ENCODE measurements around the gene PNMT.

The PNMT gene, protein sequence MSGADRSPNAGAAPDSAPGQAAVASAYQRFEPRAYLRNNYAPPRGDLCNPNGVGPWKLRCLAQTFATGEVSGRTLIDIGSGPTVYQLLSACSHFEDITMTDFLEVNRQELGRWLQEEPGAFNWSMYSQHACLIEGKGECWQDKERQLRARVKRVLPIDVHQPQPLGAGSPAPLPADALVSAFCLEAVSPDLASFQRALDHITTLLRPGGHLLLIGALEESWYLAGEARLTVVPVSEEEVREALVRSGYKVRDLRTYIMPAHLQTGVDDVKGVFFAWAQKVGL

DNA sequence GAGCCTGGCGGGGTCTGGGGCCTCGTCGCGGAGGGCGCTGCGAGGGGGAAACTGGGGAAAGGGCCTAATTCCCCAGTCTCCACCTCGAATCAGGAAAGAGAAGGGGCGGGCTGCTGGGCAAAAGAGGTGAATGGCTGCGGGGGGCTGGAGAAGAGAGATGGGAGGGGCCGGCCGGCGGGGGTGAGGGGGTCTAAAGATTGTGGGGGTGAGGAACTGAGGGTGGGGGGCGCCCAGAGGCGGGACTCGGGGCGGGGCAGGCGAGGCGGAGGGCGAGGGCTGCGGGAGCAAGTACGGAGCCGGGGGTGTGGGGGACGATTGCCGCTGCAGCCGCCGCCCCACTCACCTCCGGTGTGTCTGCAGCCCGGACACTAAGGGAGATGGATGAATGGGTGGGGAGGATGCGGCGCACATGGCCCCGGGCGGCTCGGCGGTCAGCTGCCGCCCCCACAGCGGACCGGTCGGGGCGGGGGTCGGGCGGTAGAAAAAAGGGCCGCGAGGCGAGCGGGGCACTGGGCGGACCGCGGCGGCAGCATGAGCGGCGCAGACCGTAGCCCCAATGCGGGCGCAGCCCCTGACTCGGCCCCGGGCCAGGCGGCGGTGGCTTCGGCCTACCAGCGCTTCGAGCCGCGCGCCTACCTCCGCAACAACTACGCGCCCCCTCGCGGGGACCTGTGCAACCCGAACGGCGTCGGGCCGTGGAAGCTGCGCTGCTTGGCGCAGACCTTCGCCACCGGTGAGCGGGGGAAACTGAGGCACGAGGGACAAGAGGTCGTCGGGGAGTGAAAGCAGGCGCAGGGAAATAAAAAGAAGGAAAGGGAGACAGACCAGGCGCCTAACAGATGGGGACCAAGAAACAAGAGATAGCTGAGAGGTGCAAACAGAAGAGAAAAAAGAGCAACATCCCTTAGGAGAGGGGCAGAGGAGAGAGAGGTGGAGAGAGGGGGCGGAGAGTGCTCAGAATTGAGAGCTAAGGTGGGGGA lies at the start of gene PNMT:
Gene PNMT (plus strand): TSS at position 509 of the 980 bp plus-strand sequence. CDS start 23 bp downstream, at position 532.
- TF ChIP-seq, protein P1, sequence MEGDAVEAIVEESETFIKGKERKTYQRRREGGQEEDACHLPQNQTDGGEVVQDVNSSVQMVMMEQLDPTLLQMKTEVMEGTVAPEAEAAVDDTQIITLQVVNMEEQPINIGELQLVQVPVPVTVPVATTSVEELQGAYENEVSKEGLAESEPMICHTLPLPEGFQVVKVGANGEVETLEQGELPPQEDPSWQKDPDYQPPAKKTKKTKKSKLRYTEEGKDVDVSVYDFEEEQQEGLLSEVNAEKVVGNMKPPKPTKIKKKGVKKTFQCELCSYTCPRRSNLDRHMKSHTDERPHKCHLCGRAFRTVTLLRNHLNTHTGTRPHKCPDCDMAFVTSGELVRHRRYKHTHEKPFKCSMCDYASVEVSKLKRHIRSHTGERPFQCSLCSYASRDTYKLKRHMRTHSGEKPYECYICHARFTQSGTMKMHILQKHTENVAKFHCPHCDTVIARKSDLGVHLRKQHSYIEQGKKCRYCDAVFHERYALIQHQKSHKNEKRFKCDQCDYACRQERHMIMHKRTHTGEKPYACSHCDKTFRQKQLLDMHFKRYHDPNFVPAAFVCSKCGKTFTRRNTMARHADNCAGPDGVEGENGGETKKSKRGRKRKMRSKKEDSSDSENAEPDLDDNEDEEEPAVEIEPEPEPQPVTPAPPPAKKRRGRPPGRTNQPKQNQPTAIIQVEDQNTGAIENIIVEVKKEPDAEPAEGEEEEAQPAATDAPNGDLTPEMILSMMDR (IDR thresholded peaks at IDR 0.05; ENCODE audit: insufficient read depth, low read length, poor library complexity, severe bottlenecking): peak; percentile 78
- DNase-seq (ENCODE audit: extremely low read depth, insufficient read length): peak; percentile 69
- Histone ChIP-seq H3K4me3 (replicated peaks; ENCODE audit: low read depth, low read length) (peak within 1 kb of the TSS; percentile 28), H3K36me3 (ENCODE audit: control insufficient read depth, insufficient read depth, low read length) (no peaks in the 10 kb centered on the region), H3K27me3 (replicated peaks; ENCODE audit: control insufficient read depth, insufficient read depth, low read length) (no peaks in the 10 kb centered on the region; the same call in 1 of the 2 replicates)

DNA sequence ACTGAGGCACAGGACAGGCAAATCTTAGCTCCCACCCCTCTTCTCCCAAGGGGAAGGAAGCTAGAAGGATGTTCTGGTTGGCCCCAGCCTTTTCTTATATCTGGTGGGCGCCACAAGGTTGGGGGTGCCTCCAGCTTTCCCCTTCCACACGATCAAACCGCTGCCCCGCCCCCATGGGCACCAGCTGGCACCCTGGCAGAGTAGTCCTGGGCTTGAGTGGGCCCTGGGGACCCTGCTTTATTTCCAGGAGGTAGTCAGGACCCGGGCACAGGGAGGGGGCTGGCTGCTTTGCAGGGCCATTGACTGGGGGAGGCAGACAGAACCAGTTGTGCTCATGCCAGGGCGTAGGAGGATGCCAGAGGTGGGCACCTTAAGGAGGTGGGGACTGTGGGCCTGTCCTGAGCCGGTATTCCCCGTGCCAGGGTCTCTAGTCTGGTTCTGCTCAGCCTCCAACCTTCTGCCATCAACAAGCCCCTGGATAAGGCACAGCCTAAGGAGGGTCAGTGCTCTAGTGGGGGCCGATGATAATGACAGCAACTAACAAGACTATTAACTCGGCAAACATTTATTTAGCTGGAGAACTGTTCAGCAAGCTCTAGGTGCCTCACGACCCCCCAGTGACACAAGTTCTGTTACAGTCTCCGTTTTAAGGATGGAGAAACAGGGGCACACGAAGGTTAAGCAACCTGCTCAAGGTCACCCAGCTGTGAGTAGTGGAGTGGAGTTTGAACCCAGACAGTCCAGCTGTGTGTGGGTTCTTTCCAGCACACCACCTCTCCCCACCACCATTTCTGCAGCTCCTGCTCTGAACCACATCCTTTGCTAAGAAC lies 49.1 kb upstream of the PNMT start:
- no peaks in the 10 kb centered on the region for H3K27me3 ChIP-seq (replicated peaks; ENCODE audit: control insufficient read depth, insufficient read depth, low read length)
- no peak for DNase-seq (ENCODE audit: extremely low read depth, insufficient read length)
- H3K36me3 ChIP-seq (ENCODE audit: control insufficient read depth, insufficient read depth, low read length): no peaks in the 10 kb centered on the region
- TF ChIP-seq, protein P1 (IDR thresholded peaks at IDR 0.05; ENCODE audit: insufficient read depth, low read length, poor library complexity, severe bottlenecking): no peak
- H3K4me3 ChIP-seq (replicated peaks; ENCODE audit: low read depth, low read length): no peak overlapping the region

GRCh38 chr17:39619786-39620101 lies 48.5 kb upstream of the PNMT start:
- Histone ChIP-seq H3K4me3 (replicated peaks; ENCODE audit: low read depth, low read length) (no peak overlapping the region), H3K36me3 (ENCODE audit: control insufficient read depth, insufficient read depth, low read length) (no peaks in the 10 kb centered on the region), H3K27me3 (replicated peaks; ENCODE audit: control insufficient read depth, insufficient read depth, low read length) (no peaks in the 10 kb centered on the region)
- TF ChIP-seq, protein P1 (IDR thresholded peaks at IDR 0.05; ENCODE audit: insufficient read depth, low read length, poor library complexity, severe bottlenecking): no peak
- DNase-seq (ENCODE audit: extremely low read depth, insufficient read length): no peak

DNA sequence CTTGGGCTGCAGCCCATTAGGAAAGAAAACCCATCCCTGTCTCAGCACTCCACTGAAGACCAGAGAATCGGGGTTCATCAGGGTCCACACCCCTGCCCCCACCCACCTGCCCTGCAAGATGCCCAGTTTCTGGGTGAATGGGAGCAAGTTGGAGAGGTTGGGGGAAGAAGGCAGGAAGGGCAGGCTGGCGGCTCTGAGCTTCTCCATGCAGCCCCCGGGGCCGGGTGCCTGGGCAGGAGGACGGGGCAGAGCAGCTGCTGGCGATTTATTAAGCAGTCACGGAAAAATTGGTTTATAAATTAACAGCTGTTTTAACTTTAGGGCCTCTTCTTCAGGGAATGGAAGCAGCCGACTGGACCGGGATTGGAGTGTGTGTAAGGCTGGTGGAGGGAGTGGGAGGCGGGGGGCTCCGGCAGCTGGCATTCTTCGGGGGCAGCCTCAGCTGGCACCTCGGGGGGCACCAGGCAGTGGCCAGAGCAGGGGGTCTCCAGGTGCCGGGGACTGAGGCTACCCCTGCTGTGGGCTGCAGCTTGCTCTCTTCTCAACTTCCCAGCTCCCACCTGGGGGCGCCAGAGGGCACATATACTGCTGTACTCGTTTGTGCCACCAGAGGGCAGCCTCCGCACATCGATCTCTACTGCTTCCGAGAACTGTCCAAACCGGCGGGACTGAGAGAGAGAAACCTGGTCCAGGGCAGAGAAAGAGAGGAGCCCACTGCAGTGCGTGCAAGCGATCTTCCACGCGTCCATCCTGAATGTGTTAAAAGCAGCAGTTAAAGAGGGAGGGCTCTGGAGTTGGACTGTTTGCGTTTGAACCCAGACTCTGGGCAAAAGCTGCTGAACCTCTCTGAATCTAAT lies 46.5 kb upstream of the PNMT start:
- Histone ChIP-seq H3K4me3 (replicated peaks; ENCODE audit: low read depth, low read length) (peak overlapping the region; percentile 34; the same call in 1 of the 2 replicates), H3K27me3 (replicated peaks; ENCODE audit: control insufficient read depth, insufficient read depth, low read length) (no peaks in the 10 kb centered on the region; the same call in 1 of the 2 replicates), H3K36me3 (ENCODE audit: control insufficient read depth, insufficient read depth, low read length) (no peaks in the 10 kb centered on the region)
- TF ChIP-seq, protein P1 (IDR thresholded peaks at IDR 0.05; ENCODE audit: insufficient read depth, low read length, poor library complexity, severe bottlenecking): peak; percentile 100
- peak; percentile 79 for DNase-seq (ENCODE audit: extremely low read depth, insufficient read length)

All from GM06990 (cell line).